ENCODE measurements around the gene TNS4. TPM values are rescaled to one million over a fixed set of nuclear protein-coding genes. Genes with fewer than 3 reads are reported as not detected.

Gene TNS4
- total RNA-seq, 1 donor from 2014 or later: not detected

DNA sequence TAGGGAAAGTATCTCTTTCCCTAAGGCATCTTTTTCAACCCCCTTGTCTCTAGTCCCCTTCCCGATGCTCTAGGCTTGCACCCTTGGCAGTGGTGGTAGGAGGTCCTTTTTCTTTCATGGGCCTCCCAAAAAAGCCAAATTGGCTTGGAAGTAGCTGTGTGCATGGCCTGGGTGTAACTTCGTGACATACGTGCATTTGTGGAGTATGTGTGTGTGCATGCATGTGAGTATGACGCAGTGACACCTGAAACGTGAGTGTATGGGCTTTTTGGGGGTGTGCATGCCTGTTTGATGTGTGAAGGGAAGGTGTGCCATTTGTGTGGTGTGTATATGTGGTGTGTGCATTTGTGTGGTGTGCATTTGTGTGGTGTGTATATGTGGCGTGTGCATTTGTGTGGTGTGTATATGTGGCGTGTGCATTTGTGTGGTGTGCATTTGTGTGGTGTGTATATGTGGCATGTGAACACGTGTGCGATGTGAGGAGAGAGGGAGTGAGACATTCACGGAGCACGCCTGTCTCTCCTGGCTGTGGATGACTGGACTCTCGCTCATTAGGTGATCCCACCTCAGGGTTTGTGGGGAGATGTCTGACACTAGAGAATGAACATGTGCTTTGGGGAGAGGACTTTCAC is 42.5 kb downstream of the TNS4 start:
- no peaks in the 10 kb centered on the region for H3K27me3 ChIP-seq
- no peak for DNase-seq (ENCODE audit: low spot score)
- H3F3A ChIP-seq (ENCODE audit: low read depth): no peaks in the 10 kb centered on the region
- H3K9me3 Mint-ChIP-seq: no peaks in the 10 kb centered on the region
- H3K4me3 Mint-ChIP-seq: no peak overlapping the region
- no peak overlapping the region for H3K9ac ChIP-seq
- peaks cover 16% of the 10 kb centered on the region for H3K4me1 ChIP-seq
- TF ChIP-seq EZH2 (IDR thresholded peaks at IDR 0.05): no peak
- no peaks in the 10 kb centered on the region for H3K9me3 ChIP-seq (ENCODE audit: low read depth)
- no peak overlapping the region for H3K27ac Mint-ChIP-seq
- peaks cover 5% of the 10 kb centered on the region for H3K27me3 Mint-ChIP-seq (ENCODE audit: insufficient read depth, low read depth)
- no peaks in the 10 kb centered on the region for H3K36me3 ChIP-seq
- H3K36me3 Mint-ChIP-seq: peaks cover 14% of the 10 kb centered on the region
- no peak overlapping the region for H2AFZ ChIP-seq (replicated peaks)
- no peak overlapping the region for H3K4me2 ChIP-seq
- no peaks in the 10 kb centered on the region for H4K20me1 ChIP-seq (ENCODE audit: low read depth)
- H3K27ac ChIP-seq: no peak overlapping the region
- H3K4me1 Mint-ChIP-seq: peaks cover 42% of the 10 kb centered on the region
- no peak overlapping the region for H3K4me3 ChIP-seq
- H3K79me2 ChIP-seq (ENCODE audit: low read depth): no peaks in the 10 kb centered on the region

DNA sequence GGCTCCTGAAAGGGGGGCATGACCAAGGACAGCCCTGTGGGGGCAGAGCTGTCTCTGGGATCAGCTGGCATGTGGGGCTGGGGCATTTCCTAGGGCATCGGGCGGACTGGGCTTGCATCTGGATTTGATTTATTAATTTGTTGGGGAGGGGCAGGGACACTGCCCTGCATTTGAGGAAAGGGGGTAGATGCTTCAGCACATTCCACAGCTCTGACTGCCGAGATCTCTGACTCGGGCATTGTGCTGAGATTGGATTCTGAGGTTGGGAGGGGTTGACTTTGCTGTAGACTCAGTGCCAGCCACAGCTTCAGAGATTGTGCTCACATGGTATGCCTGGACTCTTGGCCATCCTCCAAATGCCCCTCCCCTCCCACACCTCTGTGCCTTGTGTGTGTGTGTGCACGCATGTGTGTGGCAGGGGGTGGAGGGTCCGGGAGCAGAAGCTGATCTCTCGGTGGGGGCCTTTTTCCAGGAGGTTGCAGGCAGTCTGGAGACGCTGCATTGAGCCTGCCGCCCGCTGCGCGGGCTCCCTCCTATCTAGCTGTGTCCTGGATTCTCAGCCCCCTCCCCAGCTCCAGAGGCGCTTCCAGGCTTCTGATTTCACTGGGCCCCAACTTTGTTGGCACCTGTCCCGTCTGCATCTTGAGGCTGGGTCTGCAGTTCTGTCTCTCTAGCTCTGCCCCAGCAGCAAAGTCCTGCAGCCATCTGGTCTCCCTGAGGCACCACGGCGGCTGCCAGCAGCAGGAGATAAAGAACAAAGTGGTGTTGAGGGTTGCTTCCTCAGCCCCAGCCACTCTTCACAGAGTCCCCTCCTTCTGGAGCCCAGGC is 43.2 kb downstream of the TNS4 start:
- no peaks in the 10 kb centered on the region for H4K20me1 ChIP-seq (ENCODE audit: low read depth)
- DNase-seq (ENCODE audit: low spot score): no peak
- H3K27ac ChIP-seq: no peak overlapping the region
- no peak overlapping the region for H3K4me2 ChIP-seq
- H3K9ac ChIP-seq: no peak overlapping the region
- H3K36me3 ChIP-seq: no peaks in the 10 kb centered on the region
- no peaks in the 10 kb centered on the region for H3K79me2 ChIP-seq (ENCODE audit: low read depth)
- no peaks in the 10 kb centered on the region for H3K9me3 Mint-ChIP-seq
- peaks cover 38% of the 10 kb centered on the region for H3K4me1 Mint-ChIP-seq
- peaks cover 4% of the 10 kb centered on the region for H3K27me3 Mint-ChIP-seq (ENCODE audit: insufficient read depth, low read depth)
- no peak overlapping the region for H3K4me3 ChIP-seq
- peaks cover 15% of the 10 kb centered on the region for H3K36me3 Mint-ChIP-seq
- no peaks in the 10 kb centered on the region for H3F3A ChIP-seq (ENCODE audit: low read depth)
- TF ChIP-seq EZH2phosphoT487 (IDR thresholded peaks at IDR 0.05) (no peak), EZH2 (IDR thresholded peaks at IDR 0.05) (no peak)
- TF ChIP-seq, protein P1, sequence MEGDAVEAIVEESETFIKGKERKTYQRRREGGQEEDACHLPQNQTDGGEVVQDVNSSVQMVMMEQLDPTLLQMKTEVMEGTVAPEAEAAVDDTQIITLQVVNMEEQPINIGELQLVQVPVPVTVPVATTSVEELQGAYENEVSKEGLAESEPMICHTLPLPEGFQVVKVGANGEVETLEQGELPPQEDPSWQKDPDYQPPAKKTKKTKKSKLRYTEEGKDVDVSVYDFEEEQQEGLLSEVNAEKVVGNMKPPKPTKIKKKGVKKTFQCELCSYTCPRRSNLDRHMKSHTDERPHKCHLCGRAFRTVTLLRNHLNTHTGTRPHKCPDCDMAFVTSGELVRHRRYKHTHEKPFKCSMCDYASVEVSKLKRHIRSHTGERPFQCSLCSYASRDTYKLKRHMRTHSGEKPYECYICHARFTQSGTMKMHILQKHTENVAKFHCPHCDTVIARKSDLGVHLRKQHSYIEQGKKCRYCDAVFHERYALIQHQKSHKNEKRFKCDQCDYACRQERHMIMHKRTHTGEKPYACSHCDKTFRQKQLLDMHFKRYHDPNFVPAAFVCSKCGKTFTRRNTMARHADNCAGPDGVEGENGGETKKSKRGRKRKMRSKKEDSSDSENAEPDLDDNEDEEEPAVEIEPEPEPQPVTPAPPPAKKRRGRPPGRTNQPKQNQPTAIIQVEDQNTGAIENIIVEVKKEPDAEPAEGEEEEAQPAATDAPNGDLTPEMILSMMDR (IDR thresholded peaks at IDR 0.05): no peak
- no peak overlapping the region for H2AFZ ChIP-seq (replicated peaks)
- no peak overlapping the region for H3K4me3 Mint-ChIP-seq
- H3K4me1 ChIP-seq: peaks cover 16% of the 10 kb centered on the region
- H3K27me3 ChIP-seq: no peaks in the 10 kb centered on the region
- H3K9me3 ChIP-seq (ENCODE audit: low read depth): no peaks in the 10 kb centered on the region
- H3K27ac Mint-ChIP-seq: peak overlapping the region; percentile 72

DNA sequence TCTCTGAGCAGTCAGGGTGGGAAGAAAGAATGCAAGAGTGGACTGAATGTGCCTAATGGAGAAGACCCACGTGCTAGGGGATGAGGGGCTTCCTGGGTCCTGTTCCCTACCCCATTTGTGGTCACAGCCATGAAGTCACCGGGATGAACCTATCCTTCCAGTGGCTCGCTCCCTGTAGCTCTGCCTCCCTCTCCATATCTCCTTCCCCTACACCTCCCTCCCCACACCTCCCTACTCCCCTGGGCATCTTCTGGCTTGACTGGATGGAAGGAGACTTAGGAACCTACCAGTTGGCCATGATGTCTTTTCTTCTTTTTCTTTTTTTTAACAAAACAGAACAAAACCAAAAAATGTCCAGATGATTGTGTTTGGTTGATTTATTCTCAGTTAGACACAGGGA is 44.1 kb downstream of the TNS4 start:
- Histone ChIP-seq H3K4me2 (no peak overlapping the region), H3K79me2 (ENCODE audit: low read depth) (no peaks in the 10 kb centered on the region), H3K9me3 (ENCODE audit: low read depth) (no peaks in the 10 kb centered on the region), H3K9ac (no peak overlapping the region), H3K36me3 (no peaks in the 10 kb centered on the region), H3K27ac (no peak overlapping the region), H3K4me1 (peaks cover 11% of the 10 kb centered on the region), H4K20me1 (ENCODE audit: low read depth) (no peaks in the 10 kb centered on the region), H3K27me3 (no peaks in the 10 kb centered on the region), H2AFZ (replicated peaks) (no peak overlapping the region), H3F3A (ENCODE audit: low read depth) (no peaks in the 10 kb centered on the region), H3K4me3 (no peak overlapping the region)
- H3K27ac Mint-ChIP-seq: no peak overlapping the region
- TF ChIP-seq EZH2 (IDR thresholded peaks at IDR 0.05): no peak
- TF ChIP-seq, protein P1 (IDR thresholded peaks at IDR 0.05): no peak
- TF ChIP-seq EZH2phosphoT487 (IDR thresholded peaks at IDR 0.05): no peak
- peaks cover 17% of the 10 kb centered on the region for H3K36me3 Mint-ChIP-seq
- DNase-seq (ENCODE audit: low spot score): no peak
- H3K27me3 Mint-ChIP-seq (ENCODE audit: insufficient read depth, low read depth): peaks cover 4% of the 10 kb centered on the region
- no peaks in the 10 kb centered on the region for H3K9me3 Mint-ChIP-seq
- H3K4me1 Mint-ChIP-seq: peaks cover 30% of the 10 kb centered on the region
- H3K4me3 Mint-ChIP-seq: no peak overlapping the region
